ENCODE data around the gene METTL26. TPM values are rescaled to one million over a fixed set of nuclear protein-coding genes. Genes with fewer than 3 reads are reported as not detected.

Gene METTL26
- total and polyA plus RNA-seq, 9 of the 15 experiments (the other 6 are each of a cell fraction or from before 2014, with no cell fraction given), result 7.3 to 262 (median 80.9) TPM

DNA sequence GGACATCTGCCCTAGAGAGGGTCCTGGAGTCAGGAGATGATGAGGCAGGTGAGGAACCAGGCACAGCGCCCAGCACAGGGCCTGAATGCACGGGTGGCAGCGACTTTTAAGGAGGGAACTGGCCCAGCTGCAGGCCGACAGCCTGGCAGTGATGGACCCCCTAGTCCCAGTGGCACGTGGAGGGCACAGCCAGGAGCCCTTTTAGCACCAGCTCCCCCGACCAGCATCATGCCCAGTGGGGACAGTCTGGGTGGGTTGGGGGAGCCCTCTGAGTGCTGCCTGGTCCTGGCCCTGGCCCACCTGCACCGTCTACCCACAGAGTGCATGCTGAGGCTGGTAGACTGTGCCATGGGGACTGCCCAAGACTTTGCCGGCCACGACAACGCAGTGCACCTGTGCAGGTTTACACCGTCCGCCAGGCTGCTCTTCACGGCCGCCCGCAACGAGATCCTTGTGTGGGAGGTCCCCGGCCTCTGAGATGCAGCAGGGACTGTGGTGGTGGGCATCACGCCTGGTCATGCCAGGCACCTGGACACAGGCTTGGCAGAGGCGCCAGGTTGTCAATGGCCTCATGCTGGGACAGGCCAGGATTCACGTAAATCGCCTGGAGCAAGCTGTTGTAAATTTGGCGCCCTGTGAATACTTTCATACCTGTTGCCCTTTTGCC lies 31.1 kb upstream of the METTL26 start:
- intact Hi-C loops (cut with micrococcal nuclease), result loop anchor here (5.0 to 10.0 kb wide), 2 partner anchors 90 to 272 kb away; partner anchors contain the start of gene NME4
- H2AFZ ChIP-seq (ENCODE audit: low read depth, low read length), result peak overlapping the region; percentile 91
- TF ChIP-seq HIVEP1 (CRISPR knock-in tag; IDR thresholded peaks at IDR 0.05) (no peak), MYBL2 (IDR thresholded peaks at IDR 0.05; ENCODE audit: low read depth) (no peak), MYBL2 (CRISPR knock-in tag; IDR thresholded peaks at IDR 0.05; ENCODE audit: borderline replicate concordance) (peak; percentile 44; the same call in 1 of the 2 replicates), EHMT2 (IDR thresholded peaks at IDR 0.05) (no peak), SPI1 (IDR thresholded peaks at IDR 0.05; ENCODE audit: borderline replicate concordance, low read depth, low read length) (no peak), ZNF124 (CRISPR knock-in tag; IDR thresholded peaks at IDR 0.05) (0 out of 2 replicates have a peak, but pooled peaks have one; percentile 75), FOXA1 (IDR thresholded peaks at IDR 0.05; ENCODE audit: borderline replicate concordance) (no peak)
- TF ChIP-seq, protein P1, sequence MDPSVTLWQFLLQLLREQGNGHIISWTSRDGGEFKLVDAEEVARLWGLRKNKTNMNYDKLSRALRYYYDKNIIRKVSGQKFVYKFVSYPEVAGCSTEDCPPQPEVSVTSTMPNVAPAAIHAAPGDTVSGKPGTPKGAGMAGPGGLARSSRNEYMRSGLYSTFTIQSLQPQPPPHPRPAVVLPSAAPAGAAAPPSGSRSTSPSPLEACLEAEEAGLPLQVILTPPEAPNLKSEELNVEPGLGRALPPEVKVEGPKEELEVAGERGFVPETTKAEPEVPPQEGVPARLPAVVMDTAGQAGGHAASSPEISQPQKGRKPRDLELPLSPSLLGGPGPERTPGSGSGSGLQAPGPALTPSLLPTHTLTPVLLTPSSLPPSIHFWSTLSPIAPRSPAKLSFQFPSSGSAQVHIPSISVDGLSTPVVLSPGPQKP (CRISPR knock-in tag; IDR thresholded peaks at IDR 0.05), result 0 out of 2 replicates have a peak, but pooled peaks have one; percentile 25
- TF ChIP-seq, protein P2, sequence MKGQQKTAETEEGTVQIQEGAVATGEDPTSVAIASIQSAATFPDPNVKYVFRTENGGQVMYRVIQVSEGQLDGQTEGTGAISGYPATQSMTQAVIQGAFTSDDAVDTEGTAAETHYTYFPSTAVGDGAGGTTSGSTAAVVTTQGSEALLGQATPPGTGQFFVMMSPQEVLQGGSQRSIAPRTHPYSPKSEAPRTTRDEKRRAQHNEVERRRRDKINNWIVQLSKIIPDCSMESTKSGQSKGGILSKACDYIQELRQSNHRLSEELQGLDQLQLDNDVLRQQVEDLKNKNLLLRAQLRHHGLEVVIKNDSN (CRISPR knock-in tag; IDR thresholded peaks at IDR 0.05), result peak; percentile 24
- TF ChIP-seq, protein P3, sequence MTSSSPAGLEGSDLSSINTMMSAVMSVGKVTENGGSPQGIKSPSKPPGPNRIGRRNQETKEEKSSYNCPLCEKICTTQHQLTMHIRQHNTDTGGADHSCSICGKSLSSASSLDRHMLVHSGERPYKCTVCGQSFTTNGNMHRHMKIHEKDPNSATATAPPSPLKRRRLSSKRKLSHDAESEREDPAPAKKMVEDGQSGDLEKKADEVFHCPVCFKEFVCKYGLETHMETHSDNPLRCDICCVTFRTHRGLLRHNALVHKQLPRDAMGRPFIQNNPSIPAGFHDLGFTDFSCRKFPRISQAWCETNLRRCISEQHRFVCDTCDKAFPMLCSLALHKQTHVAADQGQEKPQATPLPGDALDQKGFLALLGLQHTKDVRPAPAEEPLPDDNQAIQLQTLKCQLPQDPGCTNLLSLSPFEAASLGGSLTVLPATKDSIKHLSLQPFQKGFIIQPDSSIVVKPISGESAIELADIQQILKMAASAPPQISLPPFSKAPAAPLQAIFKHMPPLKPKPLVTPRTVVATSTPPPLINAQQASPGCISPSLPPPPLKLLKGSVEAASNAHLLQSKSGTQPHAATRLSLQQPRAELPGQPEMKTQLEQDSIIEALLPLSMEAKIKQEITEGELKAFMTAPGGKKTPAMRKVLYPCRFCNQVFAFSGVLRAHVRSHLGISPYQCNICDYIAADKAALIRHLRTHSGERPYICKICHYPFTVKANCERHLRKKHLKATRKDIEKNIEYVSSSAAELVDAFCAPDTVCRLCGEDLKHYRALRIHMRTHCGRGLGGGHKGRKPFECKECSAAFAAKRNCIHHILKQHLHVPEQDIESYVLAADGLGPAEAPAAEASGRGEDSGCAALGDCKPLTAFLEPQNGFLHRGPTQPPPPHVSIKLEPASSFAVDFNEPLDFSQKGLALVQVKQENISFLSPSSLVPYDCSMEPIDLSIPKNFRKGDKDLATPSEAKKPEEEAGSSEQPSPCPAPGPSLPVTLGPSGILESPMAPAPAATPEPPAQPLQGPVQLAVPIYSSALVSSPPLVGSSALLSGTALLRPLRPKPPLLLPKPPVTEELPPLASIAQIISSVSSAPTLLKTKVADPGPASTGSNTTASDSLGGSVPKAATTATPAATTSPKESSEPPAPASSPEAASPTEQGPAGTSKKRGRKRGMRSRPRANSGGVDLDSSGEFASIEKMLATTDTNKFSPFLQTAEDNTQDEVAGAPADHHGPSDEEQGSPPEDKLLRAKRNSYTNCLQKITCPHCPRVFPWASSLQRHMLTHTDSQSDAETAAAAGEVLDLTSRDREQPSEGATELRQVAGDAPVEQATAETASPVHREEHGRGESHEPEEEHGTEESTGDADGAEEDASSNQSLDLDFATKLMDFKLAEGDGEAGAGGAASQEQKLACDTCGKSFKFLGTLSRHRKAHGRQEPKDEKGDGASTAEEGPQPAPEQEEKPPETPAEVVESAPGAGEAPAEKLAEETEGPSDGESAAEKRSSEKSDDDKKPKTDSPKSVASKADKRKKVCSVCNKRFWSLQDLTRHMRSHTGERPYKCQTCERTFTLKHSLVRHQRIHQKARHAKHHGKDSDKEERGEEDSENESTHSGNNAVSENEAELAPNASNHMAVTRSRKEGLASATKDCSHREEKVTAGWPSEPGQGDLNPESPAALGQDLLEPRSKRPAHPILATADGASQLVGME (CRISPR knock-in tag; IDR thresholded peaks at IDR 0.05), result no peak
- TF ChIP-seq, protein P4, sequence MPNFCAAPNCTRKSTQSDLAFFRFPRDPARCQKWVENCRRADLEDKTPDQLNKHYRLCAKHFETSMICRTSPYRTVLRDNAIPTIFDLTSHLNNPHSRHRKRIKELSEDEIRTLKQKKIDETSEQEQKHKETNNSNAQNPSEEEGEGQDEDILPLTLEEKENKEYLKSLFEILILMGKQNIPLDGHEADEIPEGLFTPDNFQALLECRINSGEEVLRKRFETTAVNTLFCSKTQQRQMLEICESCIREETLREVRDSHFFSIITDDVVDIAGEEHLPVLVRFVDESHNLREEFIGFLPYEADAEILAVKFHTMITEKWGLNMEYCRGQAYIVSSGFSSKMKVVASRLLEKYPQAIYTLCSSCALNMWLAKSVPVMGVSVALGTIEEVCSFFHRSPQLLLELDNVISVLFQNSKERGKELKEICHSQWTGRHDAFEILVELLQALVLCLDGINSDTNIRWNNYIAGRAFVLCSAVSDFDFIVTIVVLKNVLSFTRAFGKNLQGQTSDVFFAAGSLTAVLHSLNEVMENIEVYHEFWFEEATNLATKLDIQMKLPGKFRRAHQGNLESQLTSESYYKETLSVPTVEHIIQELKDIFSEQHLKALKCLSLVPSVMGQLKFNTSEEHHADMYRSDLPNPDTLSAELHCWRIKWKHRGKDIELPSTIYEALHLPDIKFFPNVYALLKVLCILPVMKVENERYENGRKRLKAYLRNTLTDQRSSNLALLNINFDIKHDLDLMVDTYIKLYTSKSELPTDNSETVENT (CRISPR knock-in tag; IDR thresholded peaks at IDR 0.05), result 0 out of 2 replicates have a peak, but pooled peaks have one; percentile 9

More for the DNA sequence above, 31.1 kb upstream of the METTL26 start:
- Histone ChIP-seq H3K36me3 (ENCODE audit: control insufficient read depth, insufficient read depth, low read length) (peaks cover 34% of the 10 kb centered on the region), H3K4me2 (ENCODE audit: insufficient read depth, low read length) (peak overlapping the region; percentile 55), H3K79me2 (ENCODE audit: control insufficient read depth, insufficient read depth, low read length) (peaks cover 25% of the 10 kb centered on the region), H3K4me1 (replicated peaks in 1 of 2; ENCODE audit: control insufficient read depth in 2 of 2, insufficient read depth in 2 of 2, low read length in 2 of 2) (peaks cover 11 to 91% of the 10 kb centered on the region in 2 experiments; a peak in 4 of 5 replicates), H3K9me3 (replicated peaks; ENCODE audit: control insufficient read depth, insufficient read depth, low read depth, low read length) (no peaks in the 10 kb centered on the region), H3K4me3 (no peak overlapping the region), H3K9me1 (ENCODE audit: control insufficient read depth, insufficient read depth, low read length) (no peaks in the 10 kb centered on the region), H3K9ac (ENCODE audit: insufficient read depth in 1 of 2, low read depth in 2 of 2, low read length in 2 of 2) (peak overlapping the region; percentile 88 to 98), H4K20me1 (replicated peaks; ENCODE audit: control insufficient read depth, insufficient read depth, low read length) (no peaks in the 10 kb centered on the region), H3K27ac (ENCODE audit: extremely low read depth, low read depth, low read length) (peak overlapping the region; percentile 60), H3K27me3 (ENCODE audit: control insufficient read depth in 2 of 2, insufficient read depth in 2 of 2, low read length in 2 of 2) (no peaks in the 10 kb centered on the region)
- ATAC-seq, result no peak
- 75% methylated on average over 21 of the region's 22 CpGs for WGBS (ENCODE audit: insufficient coverage, low coverage, missing lambda C conversion rate)
- CTCF ChIA-PET (ENCODE audit: low intra/inter-chr PET ratio), result interaction anchor here (1.5 kb wide), 1 partner anchor 31 kb away, joined by 7 read pairs; the partner anchor contains the start of gene METTL26
- POLR2A ChIA-PET, result interaction anchor here (0.6 kb wide), 2 partner anchors 11 to 625 kb away, joined by 3 read pairs; no protein-coding TSS in a partner anchor
- no peak for DNase-seq (ENCODE audit: extremely low read depth in 1 of 4, low spot score in 3 of 4)
- FAIRE-seq, result no peak
- no TSS peak for BruUV-seq (replicated peaks)
- in situ Hi-C loops (cut with MboI), result loop anchor here (5.0 kb wide), 1 partner anchor 90 kb away; no protein-coding TSS in a partner anchor
